Stimulated activated CD4-positive, alpha-beta T cell treated with anti-CD3 and anti-CD28 coated beads, Interleukin-2, amount 100 ng/mL, for 24 hours (primary cell): ENCODE data around the gene WDSUB1.

Experiments used
- DNase-seq, 2 donors: peaks; one replicate each; pipeline ENCODE4 v3.0.0-alpha.2; 2020

Gene WDSUB1

DNA sequence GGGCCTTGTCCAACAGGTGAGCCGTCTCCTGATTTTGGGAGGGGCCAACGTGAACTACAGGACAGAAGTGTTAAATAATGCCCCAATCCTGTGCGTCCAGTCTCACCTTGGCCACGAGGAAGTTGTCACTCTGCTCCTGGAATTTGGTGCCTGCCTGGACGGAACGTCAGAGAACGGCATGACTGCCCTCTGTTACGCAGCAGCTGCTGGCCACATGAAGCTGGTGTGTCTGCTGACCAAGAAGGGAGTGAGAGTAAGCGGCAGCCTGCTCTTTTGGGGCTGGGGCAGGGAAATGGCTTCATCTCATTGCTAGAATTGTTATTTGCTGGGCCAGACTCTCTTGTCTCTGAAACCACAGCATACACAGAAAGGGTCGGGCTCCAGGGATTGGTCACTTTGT is 92.3 kb downstream of the WDSUB1 start:
- no peak for DNase-seq

- DNase-seq = no peak
Measured at GRCh38 chr2:159193791-159194190, 92.7 kb downstream of the WDSUB1 start.

- DNase-seq = no peak
Measured at GRCh38 chr2:159192371-159192918, 94.1 kb downstream of the WDSUB1 start.

GRCh38 chr2:159188449-159188848 is 98.1 kb downstream of the WDSUB1 start:
- DNase-seq = no peak

GRCh38 chr2:159187106-159187505 is 99.4 kb downstream of the WDSUB1 start:
- DNase-seq = no peak

- no peak for DNase-seq
Measured at GRCh38 chr2:159186462-159186861, 100.0 kb downstream of the WDSUB1 start.
